Measurements from ENCODE around the gene UBQLNL. TPM values are rescaled to one million over a fixed set of nuclear protein-coding genes. Genes with fewer than 3 reads are reported as not detected.

Gene UBQLNL
- total RNA-seq (2012; rRNA removed) (0.18 TPM in 1 of 2 replicates, not detected in the other), polyA plus RNA-seq (2012; rRNA removed) (0.47 and 0.48 TPM in 2 replicates), Bru-seq, nascent RNA (percentile 41 among the genes with signal in this experiment), BruChase-seq, experiment 1, labeled RNA remaining after a 6-hour chase (percentile 60 among the genes with signal in this experiment), BruChase-seq, experiment 2, labeled RNA remaining after a 2-hour chase (percentile 59 among the genes with signal in this experiment)
- 0.05 and 0.13 TPM in 2 replicates for polyA plus RNA-seq (2012; cell fraction: cytosol; rRNA removed)
- 3.4 and 6.1 TPM in 2 replicates for polyA plus RNA-seq (2012; cell fraction: nucleus; rRNA removed; ENCODE audit: low replicate concordance)
- long read RNA-seq = 0 reads

DNA sequence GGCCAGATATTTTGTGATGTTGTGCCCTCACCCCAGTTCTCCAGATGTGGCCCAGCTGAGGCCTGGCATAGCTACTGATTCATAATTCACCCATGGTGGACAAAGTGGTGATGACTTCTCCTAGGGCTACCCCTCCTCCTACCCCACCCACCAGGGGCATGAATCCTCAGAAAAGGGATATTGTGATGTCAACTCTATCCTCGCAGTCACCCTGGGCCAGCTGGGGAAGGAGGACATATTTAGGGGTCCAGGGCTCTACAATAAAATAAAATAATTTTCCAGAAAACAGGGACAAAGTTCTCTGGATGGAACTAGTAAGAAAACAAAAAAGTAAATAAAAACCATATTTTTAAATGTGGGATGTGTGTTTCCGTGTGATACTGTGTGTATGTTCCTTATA is at the start of gene UBQLNL:
TSS of gene UBQLNL (minus strand) at position 101 of the 400 bp plus-strand sequence. CDS start 258 bp downstream, outside the sequence.
- Histone ChIP-seq H3K23ac (ENCODE audit: low read depth, low read length) (no peak within 1 kb of the TSS), H4K91ac (ENCODE audit: insufficient read depth, low read depth, low read length) (no peak within 1 kb of the TSS), H2BK20ac (ENCODE audit: low read depth, low read length) (no peak within 1 kb of the TSS), H3K9ac (ENCODE audit: low read depth, low read length) (no peak within 1 kb of the TSS), H3K4ac (ENCODE audit: low read depth, low read length) (no peak within 1 kb of the TSS), H4K5ac (ENCODE audit: low read depth, low read length) (no peak within 1 kb of the TSS), H3K4me1 (ENCODE audit: control insufficient read depth, insufficient read depth, low read length) (no peaks in the 10 kb centered on the region), H2AK9ac (replicated peaks; ENCODE audit: low read depth, low read length, poor library complexity) (no peak within 1 kb of the TSS), H2BK5ac (ENCODE audit: low read depth, low read length, poor library complexity, severe bottlenecking) (no peak within 1 kb of the TSS), H3K9me3 (ENCODE audit: control insufficient read depth, insufficient read depth, low read length) (no peaks in the 10 kb centered on the region), H4K20me1 (ENCODE audit: insufficient read depth, low read length) (no peaks in the 10 kb centered on the region), H3K4me3 (ENCODE audit: insufficient read depth, low read depth, low read length) (no peak within 1 kb of the TSS), H3K14ac (replicated peaks; ENCODE audit: low read depth, low read length) (no peak within 1 kb of the TSS), H2BK120ac (ENCODE audit: low read depth, low read length) (no peak within 1 kb of the TSS), H4K8ac (ENCODE audit: low read depth in 2 of 2, low read length in 2 of 2) (no peak within 1 kb of the TSS), H3K79me1 (ENCODE audit: low read depth in 1 of 2, low read length in 2 of 2) (no peaks in the 10 kb centered on the region), H3K4me2 (ENCODE audit: low read depth, low read length) (no peak within 1 kb of the TSS), H3K56ac (ENCODE audit: extremely low read depth, insufficient read depth, low read length) (no peak within 1 kb of the TSS), H3K9me1 (ENCODE audit: insufficient read depth, low read length) (no peaks in the 10 kb centered on the region), H2AFZ (replicated peaks; ENCODE audit: low read length, poor library complexity) (no peak within 1 kb of the TSS), H3K27ac (ENCODE audit: insufficient read depth, low read length) (no peak within 1 kb of the TSS), H2BK15ac (ENCODE audit: low read depth, low read length) (no peak within 1 kb of the TSS), H3K36me3 (ENCODE audit: control insufficient read depth, insufficient read depth, low read length) (no peaks in the 10 kb centered on the region), H3K18ac (ENCODE audit: low read depth, low read length) (no peak within 1 kb of the TSS), H3K27me3 (ENCODE audit: control insufficient read depth, insufficient read depth, low read length) (no peaks in the 10 kb centered on the region; the same call in 1 of the 2 replicates), H2AK5ac (ENCODE audit: low read depth, low read length) (no peak within 1 kb of the TSS)
- POLR2A ChIA-PET (ENCODE audit: unreplicated experiment) = no interaction called here
- in situ Hi-C loops (cut with MboI; ENCODE audit: low sequenced_read_pairs) (no loop called here), intact Hi-C loops (cut with micrococcal nuclease) (no loop called here), dilution Hi-C loops (cut with HindIII; ENCODE audit: low sequenced_read_pairs, unreplicated experiment) (no loop called here)
- CTCF ChIA-PET = no interaction called here
- no TSS peak for BruUV-seq (replicated peaks)
- DNase-seq = no peak
- no peak for ATAC-seq (ENCODE audit: low read depth)
- no CpG with 5 or more reads among the region's 2 CpGs for WGBS, 2 experiments (ENCODE audit: extremely low coverage in 2 of 2, insufficient read length in 1 of 2)
- TF ChIP-seq POLR2A (IDR thresholded peaks at IDR 0.05; ENCODE audit: low read depth, low read length) = no peak
- TF ChIP-seq NFE2L2 (IDR thresholded peaks at IDR 0.05; ENCODE audit: low read depth, low read length) = no peak
- no peak for TF ChIP-seq CEBPB (IDR thresholded peaks at IDR 0.05; ENCODE audit: low read depth, low read length)
- TF ChIP-seq RFX5 (IDR thresholded peaks at IDR 0.05; ENCODE audit: low read depth, low read length) = no peak
- TF ChIP-seq RCOR1 (IDR thresholded peaks at IDR 0.05; ENCODE audit: insufficient replicate concordance, low read length) = no peak
- TF ChIP-seq CHD1 (IDR thresholded peaks at IDR 0.05; ENCODE audit: low read depth, low read length) = no peak
- TF ChIP-seq, protein P1, sequence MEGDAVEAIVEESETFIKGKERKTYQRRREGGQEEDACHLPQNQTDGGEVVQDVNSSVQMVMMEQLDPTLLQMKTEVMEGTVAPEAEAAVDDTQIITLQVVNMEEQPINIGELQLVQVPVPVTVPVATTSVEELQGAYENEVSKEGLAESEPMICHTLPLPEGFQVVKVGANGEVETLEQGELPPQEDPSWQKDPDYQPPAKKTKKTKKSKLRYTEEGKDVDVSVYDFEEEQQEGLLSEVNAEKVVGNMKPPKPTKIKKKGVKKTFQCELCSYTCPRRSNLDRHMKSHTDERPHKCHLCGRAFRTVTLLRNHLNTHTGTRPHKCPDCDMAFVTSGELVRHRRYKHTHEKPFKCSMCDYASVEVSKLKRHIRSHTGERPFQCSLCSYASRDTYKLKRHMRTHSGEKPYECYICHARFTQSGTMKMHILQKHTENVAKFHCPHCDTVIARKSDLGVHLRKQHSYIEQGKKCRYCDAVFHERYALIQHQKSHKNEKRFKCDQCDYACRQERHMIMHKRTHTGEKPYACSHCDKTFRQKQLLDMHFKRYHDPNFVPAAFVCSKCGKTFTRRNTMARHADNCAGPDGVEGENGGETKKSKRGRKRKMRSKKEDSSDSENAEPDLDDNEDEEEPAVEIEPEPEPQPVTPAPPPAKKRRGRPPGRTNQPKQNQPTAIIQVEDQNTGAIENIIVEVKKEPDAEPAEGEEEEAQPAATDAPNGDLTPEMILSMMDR (conservative IDR thresholded peaks at IDR 0.05; ENCODE audit: low read depth, low read length) = no peak
- no peak for TF ChIP-seq RAD21 (IDR thresholded peaks at IDR 0.05; ENCODE audit: low read length)
- TF ChIP-seq ELK1 (IDR thresholded peaks at IDR 0.05; ENCODE audit: borderline replicate concordance, low read depth, low read length) = no peak
- no peak for TF ChIP-seq FOS (IDR thresholded peaks at IDR 0.05; ENCODE audit: low read depth, low read length)
- TF ChIP-seq MAZ (IDR thresholded peaks at IDR 0.05; ENCODE audit: borderline replicate concordance, low read depth, low read length) = no peak
- TF ChIP-seq BHLHE40 (IDR thresholded peaks at IDR 0.05; ENCODE audit: low read depth, low read length) = no peak
- no peak for TF ChIP-seq USF2 (IDR thresholded peaks at IDR 0.05; ENCODE audit: low read depth, low read length)
- TF ChIP-seq MXI1 (IDR thresholded peaks at IDR 0.05; ENCODE audit: borderline replicate concordance, low read depth, low read length) = no peak
- TF ChIP-seq MAFK (IDR thresholded peaks at IDR 0.05; ENCODE audit: low read depth, low read length) = no peak
- no peak for TF ChIP-seq SMC3 (IDR thresholded peaks at IDR 0.05; ENCODE audit: low read depth, low read length)

All from IMR-90 (cell line).